HepG2 (cell line): ENCODE data around the gene TNFSF11. TPM values are rescaled to one million over a fixed set of nuclear protein-coding genes. Genes with fewer than 3 reads are reported as not detected.

Experiments used
- ATAC-seq: fragments of 200-7000 bp; cut with Tn5 transposase; 3 replicates; pipeline ENCODE4 v1.9.1; 2020; ENCODE audit warnings: mild to moderate bottlenecking, moderate library complexity
- BruUV-seq: library from RNA; stranded (reverse); fragments of 400-500 nt; replicated peaks from 2 replicates; lab custom pipeline; 2021; lab: Mats Ljungman, UMichigan
- CTCF ChIA-PET: fragments of 300-600 bp; formaldehyde crosslinking; extraction: SDS; loops from one replicate; lab custom pipeline; 2021; ENCODE audit warnings: low total read pairs, inconsistent platforms, low intra/inter-chr PET ratio; lab: Yijun Ruan, JAX
- POLR2A ChIA-PET: fragments of 350-600 bp; sonication (Branson Sonifier 250); formaldehyde crosslinking; loops from one replicate; lab custom pipeline; 2020; ENCODE audit warnings: antibody characterized with exemption, inconsistent platforms; lab: Yijun Ruan, JAX
- DNase-seq: peaks from one replicate; pipeline ENCODE4 v3.0.0-alpha.2; 2015; ENCODE audit warnings: low spot score
- FAIRE-seq: peaks from 3 replicates; lab custom pipeline; 2011; peaks lifted over from hg19 to GRCh38; lab: Jason Lieb, UNC
- H2AFZ ChIP-seq: one replicate; pipeline ENCODE4 v1.6.1; 2011; ENCODE audit warnings: low read length, inconsistent platforms
- H3K27ac ChIP-seq: fragments of 300-600 bp; 3 replicates; pipeline ENCODE4 v1.8.0; 2011; ENCODE audit warnings: mixed run types, mild to moderate bottlenecking, mixed read lengths, low read length, inconsistent platforms; ENCODE audit not compliant: insufficient read depth; ENCODE audit errors: extremely low read length
- H3K27me3 ChIP-seq, 2 experiments: fragments of 200-600 bp in 1 of 2; 2 replicates in 1 of 2; 3 replicates in 1 of 2; pipeline versions ENCODE4 v1.6.0 to v1.8.0; 2011; ENCODE audit warnings: low read length in 2 of 2, mild to moderate bottlenecking in 2 of 2, moderate library complexity in 2 of 2, inconsistent platforms in 1 of 2; ENCODE audit not compliant: insufficient read depth in 2 of 2, control insufficient read depth in 1 of 2
- H3K36me3 ChIP-seq, 2 experiments: fragments of 200-600 bp in 1 of 2; replicated peaks in 1 of 2; 2 replicates in 1 of 2; 3 replicates in 1 of 2; pipeline versions ENCODE4 v1.5.1 to v1.8.0; 2011; ENCODE audit warnings: low read length in 2 of 2, inconsistent platforms in 1 of 2; ENCODE audit not compliant: insufficient read depth in 2 of 2, control insufficient read depth in 1 of 2
- H3K4me1 ChIP-seq: 2 replicates; pipeline ENCODE4 v1.5.1; 2012; ENCODE audit warnings: low read length, inconsistent platforms; ENCODE audit not compliant: insufficient read depth
- H3K4me2 ChIP-seq: 2 replicates; pipeline ENCODE4 v1.6.0; 2011; ENCODE audit warnings: low read depth, low read length, inconsistent platforms
- H3K4me3 ChIP-seq, 3 experiments: fragments of 200-600 bp in 1 of 3; sonication (generic), shearing (Covaris generic) in 1 of 3; replicated peaks in 1 of 3; 2 replicates each; pipeline ENCODE4 v1.5.1; 2011 to 2016; ENCODE audit warnings: low read length in 3 of 3, inconsistent platforms in 2 of 3, low read depth in 2 of 3, mild to moderate bottlenecking in 2 of 3, control low read depth in 1 of 3, mixed read lengths in 1 of 3; ENCODE audit not compliant: insufficient read depth in 1 of 3
- H3K79me2 ChIP-seq: one replicate; pipeline ENCODE4 v1.6.1; 2011; ENCODE audit warnings: low read length, inconsistent platforms; ENCODE audit not compliant: insufficient read depth
- H3K9ac ChIP-seq: 2 replicates; pipeline ENCODE4 v1.6.0; 2011; ENCODE audit warnings: mild to moderate bottlenecking, low read depth, low read length, inconsistent platforms; ENCODE audit not compliant: insufficient read depth
- H3K9me3 ChIP-seq: 2 replicates; pipeline ENCODE4 v1.5.1; 2012; ENCODE audit warnings: mild to moderate bottlenecking, low read length
- H4K20me1 ChIP-seq: 2 replicates; pipeline ENCODE4 v1.6.0; 2011; ENCODE audit warnings: inconsistent platforms, mild to moderate bottlenecking, low read length, moderate library complexity; ENCODE audit not compliant: insufficient read depth
- FOXK1 ChIP-seq: sonication (generic); formaldehyde crosslinking; IDR thresholded peaks from 2 replicates; pipeline ENCODE4 v1.4.0; 2020; ENCODE audit warnings: low read depth, missing genetic modification reagents, borderline replicate concordance
- FOXM1 ChIP-seq: sonication (generic); formaldehyde crosslinking; IDR thresholded peaks from 2 replicates; pipeline ENCODE4 v1.5.0; 2020; ENCODE audit warnings: missing genetic modification reagents
- NCOR1 ChIP-seq: fragments of 200-600 bp; sonication (generic); IDR thresholded peaks from 2 replicates; pipeline ENCODE4 v1.7.0; 2017; ENCODE audit warnings: antibody characterized with exemption, low read length, borderline replicate concordance
- ZNF709 ChIP-seq: sonication (generic); formaldehyde crosslinking; IDR thresholded peaks from 2 replicates; pipeline ENCODE4 v1.5.0; 2020; ENCODE audit warnings: mild to moderate bottlenecking, missing genetic modification reagents
- WGBS: methylation state at CpG from one replicate; pipeline ENCODE4 v1.1.6; 2017; ENCODE audit warnings: low lambda C conversion rate; 5-methylcytosine and 5-hydroxymethylcytosine counted together
- in situ Hi-C: cut with HindIII; loops from 2 replicates; pipeline ENCODE4 v1.10.0; 2017; ENCODE audit warnings: low pct_unique_long_range_greater_than_20kb; ENCODE audit not compliant: extremely low pct_ligation_motif_present
- intact Hi-C: fragments of 100-400 bp; cut with micrococcal nuclease; formaldehyde crosslinking; loops from one replicate; pipeline ENCODE4 v1.10.0; 2022; ENCODE audit not compliant: unreplicated experiment
- polyA plus RNA-seq, 8 experiments: library from polyadenylated mRNA; depleted of rRNA in 3 of 8; stranded (reverse) in 7 of 8; unstranded in 1 of 8; fragments of >200 nt; fragmentation: Illumina TruSeq in 4 of 8; extraction: Trizol in 4 of 8; gene quantifications; 2 replicates each; pipeline versions ENCODE4 v1.2.1 to v1.2.3, GENCODE V29; 2011 to 2016; ENCODE audit warnings: low read depth in 4 of 8, missing spikeins in 1 of 8, mixed read lengths in 1 of 8; ENCODE audit not compliant: insufficient read depth in 1 of 8
- total RNA-seq, 5 experiments: library from RNA; depleted of rRNA; stranded (reverse); fragments of >200 nt; fragmentation: Illumina TruSeq; extraction: Trizol; gene quantifications; 2 replicates each; pipeline ENCODE4 v1.2.3, GENCODE V29; 2016; ENCODE audit warnings: low read depth in 1 of 5
- TF ChIP-seq, protein P1 (sequence below): IDR thresholded peaks from 2 replicates; pipeline ENCODE4 v1.6.1; 2012; ENCODE audit warnings: low read length, improper control_type of control experiment
- TF ChIP-seq, protein P2 (sequence below): fragments of 450-650 bp; IDR thresholded peaks from 2 replicates; pipeline ENCODE4 v1.6.1; 2017; ENCODE audit warnings: mild to moderate bottlenecking
- TF ChIP-seq, protein P3 (sequence below): sonication (generic); formaldehyde crosslinking; IDR thresholded peaks from 2 replicates; pipeline ENCODE4 v1.8.0; 2022; ENCODE audit warnings: missing genetic modification reagents, low read depth, mild to moderate bottlenecking, borderline replicate concordance
- TF ChIP-seq, protein P4 (sequence below): sonication (generic); formaldehyde crosslinking; IDR thresholded peaks from 2 replicates; pipeline ENCODE4 v1.4.0; 2020; ENCODE audit warnings: mild to moderate bottlenecking, missing genetic modification reagents

The TNFSF11 gene
- total and polyA plus RNA-seq, 2 of the 13 experiments (the other 11 are each of a cell fraction or from before 2014, with no cell fraction given), result 0.03 TPM; not detected in 1

DNA sequence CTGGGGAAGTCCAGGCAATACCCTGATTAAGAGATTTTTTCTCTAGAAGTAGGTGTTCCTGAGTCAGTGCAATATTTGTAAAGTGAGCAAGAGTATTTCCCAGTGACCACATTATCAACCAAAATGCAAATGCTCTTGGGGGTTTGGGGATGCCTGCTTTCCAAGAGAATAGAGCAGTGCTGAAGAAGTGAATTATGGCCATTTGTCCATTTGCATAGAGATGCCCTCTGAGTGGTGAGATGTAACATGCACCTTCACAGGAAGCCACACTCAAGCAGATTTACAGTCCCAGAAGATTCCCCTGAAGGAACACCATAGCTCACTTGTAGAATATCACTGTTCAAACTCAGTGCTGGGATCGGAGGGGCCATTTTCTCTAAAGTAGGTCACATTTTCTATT lies 71.8 kb downstream of the TNFSF11 start:
- ATAC-seq (no peak), FAIRE-seq (no peak), DNase-seq (no peak)
- Histone ChIP-seq H4K20me1 (no peaks in the 10 kb centered on the region), H3K4me1 (no peaks in the 10 kb centered on the region), H3K36me3 (no peaks in the 10 kb centered on the region), H3K27ac (no peak overlapping the region), H3K4me2 (no peak overlapping the region), H3K9ac (no peak overlapping the region), H3K4me3 (no peak overlapping the region), H3K27me3 (no peaks in the 10 kb centered on the region; a peak in 1 of 5 replicates), H3K79me2 (no peaks in the 10 kb centered on the region), H3K9me3 (peaks cover 7% of the 10 kb centered on the region; the same call in 1 of the 2 replicates), H2AFZ (no peak overlapping the region)
- no TSS peak for BruUV-seq
- WGBS, result 0% methylated on average over 1 of the region's 1 CpG
- in situ Hi-C loops (no loop called here), intact Hi-C loops (no loop called here)
- POLR2A ChIA-PET, result no interaction called here
- CTCF ChIA-PET, result no interaction called here
- TF ChIP-seq FOXK1 (CRISPR knock-in tag) (no peak), FOXM1 (CRISPR knock-in tag) (no peak), ZNF709 (CRISPR knock-in tag) (no peak), NCOR1 (no peak)
- TF ChIP-seq, protein P1, sequence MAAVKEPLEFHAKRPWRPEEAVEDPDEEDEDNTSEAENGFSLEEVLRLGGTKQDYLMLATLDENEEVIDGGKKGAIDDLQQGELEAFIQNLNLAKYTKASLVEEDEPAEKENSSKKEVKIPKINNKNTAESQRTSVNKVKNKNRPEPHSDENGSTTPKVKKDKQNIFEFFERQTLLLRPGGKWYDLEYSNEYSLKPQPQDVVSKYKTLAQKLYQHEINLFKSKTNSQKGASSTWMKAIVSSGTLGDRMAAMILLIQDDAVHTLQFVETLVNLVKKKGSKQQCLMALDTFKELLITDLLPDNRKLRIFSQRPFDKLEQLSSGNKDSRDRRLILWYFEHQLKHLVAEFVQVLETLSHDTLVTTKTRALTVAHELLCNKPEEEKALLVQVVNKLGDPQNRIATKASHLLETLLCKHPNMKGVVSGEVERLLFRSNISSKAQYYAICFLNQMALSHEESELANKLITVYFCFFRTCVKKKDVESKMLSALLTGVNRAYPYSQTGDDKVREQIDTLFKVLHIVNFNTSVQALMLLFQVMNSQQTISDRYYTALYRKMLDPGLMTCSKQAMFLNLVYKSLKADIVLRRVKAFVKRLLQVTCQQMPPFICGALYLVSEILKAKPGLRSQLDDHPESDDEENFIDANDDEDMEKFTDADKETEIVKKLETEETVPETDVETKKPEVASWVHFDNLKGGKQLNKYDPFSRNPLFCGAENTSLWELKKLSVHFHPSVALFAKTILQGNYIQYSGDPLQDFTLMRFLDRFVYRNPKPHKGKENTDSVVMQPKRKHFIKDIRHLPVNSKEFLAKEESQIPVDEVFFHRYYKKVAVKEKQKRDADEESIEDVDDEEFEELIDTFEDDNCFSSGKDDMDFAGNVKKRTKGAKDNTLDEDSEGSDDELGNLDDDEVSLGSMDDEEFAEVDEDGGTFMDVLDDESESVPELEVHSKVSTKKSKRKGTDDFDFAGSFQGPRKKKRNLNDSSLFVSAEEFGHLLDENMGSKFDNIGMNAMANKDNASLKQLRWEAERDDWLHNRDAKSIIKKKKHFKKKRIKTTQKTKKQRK, result no peak
- TF ChIP-seq, protein P2, sequence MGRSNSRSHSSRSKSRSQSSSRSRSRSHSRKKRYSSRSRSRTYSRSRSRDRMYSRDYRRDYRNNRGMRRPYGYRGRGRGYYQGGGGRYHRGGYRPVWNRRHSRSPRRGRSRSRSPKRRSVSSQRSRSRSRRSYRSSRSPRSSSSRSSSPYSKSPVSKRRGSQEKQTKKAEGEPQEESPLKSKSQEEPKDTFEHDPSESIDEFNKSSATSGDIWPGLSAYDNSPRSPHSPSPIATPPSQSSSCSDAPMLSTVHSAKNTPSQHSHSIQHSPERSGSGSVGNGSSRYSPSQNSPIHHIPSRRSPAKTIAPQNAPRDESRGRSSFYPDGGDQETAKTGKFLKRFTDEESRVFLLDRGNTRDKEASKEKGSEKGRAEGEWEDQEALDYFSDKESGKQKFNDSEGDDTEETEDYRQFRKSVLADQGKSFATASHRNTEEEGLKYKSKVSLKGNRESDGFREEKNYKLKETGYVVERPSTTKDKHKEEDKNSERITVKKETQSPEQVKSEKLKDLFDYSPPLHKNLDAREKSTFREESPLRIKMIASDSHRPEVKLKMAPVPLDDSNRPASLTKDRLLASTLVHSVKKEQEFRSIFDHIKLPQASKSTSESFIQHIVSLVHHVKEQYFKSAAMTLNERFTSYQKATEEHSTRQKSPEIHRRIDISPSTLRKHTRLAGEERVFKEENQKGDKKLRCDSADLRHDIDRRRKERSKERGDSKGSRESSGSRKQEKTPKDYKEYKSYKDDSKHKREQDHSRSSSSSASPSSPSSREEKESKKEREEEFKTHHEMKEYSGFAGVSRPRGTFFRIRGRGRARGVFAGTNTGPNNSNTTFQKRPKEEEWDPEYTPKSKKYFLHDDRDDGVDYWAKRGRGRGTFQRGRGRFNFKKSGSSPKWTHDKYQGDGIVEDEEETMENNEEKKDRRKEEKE, result no peak
- TF ChIP-seq, protein P3, sequence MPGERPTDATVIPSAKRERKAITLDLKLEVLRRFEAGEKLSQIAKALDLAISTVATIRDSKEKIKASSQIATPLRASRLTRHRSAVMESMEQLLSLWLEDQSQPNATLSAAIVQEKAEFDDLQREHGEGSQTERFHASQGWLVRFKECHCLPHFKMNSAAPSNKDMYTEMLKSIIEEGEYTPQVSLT (CRISPR knock-in tag), result no peak
- TF ChIP-seq, protein P4, sequence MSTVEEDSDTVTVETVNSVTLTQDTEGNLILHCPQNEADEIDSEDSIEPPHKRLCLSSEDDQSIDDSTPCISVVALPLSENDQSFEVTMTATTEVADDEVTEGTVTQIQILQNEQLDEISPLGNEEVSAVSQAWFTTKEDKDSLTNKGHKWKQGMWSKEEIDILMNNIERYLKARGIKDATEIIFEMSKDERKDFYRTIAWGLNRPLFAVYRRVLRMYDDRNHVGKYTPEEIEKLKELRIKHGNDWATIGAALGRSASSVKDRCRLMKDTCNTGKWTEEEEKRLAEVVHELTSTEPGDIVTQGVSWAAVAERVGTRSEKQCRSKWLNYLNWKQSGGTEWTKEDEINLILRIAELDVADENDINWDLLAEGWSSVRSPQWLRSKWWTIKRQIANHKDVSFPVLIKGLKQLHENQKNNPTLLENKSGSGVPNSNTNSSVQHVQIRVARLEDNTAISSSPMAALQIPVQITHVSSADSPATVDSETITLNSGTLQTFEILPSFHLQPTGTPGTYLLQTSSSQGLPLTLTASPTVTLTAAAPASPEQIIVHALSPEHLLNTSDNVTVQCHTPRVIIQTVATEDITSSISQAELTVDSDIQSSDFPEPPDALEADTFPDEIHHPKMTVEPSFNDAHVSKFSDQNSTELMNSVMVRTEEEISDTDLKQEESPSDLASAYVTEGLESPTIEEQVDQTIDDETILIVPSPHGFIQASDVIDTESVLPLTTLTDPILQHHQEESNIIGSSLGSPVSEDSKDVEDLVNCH (CRISPR knock-in tag), result no peak
